HCT116 (cell line): ENCODE data around the gene KIAA0930. TPM values are rescaled to one million over a fixed set of nuclear protein-coding genes. Genes with fewer than 3 reads are reported as not detected.

ENCODE experiments used
- ATAC-seq: fragments of 200-7000 bp; cut with Tn5 transposase; 2 replicates; pipeline ENCODE4 v1.9.1; 2020; ENCODE audit warnings: mild to moderate bottlenecking, moderate library complexity
- BruUV-seq: library from RNA; stranded (reverse); fragments of 400-500 nt; replicated peaks from 2 replicates; lab custom pipeline; 2021; lab: Mats Ljungman, UMichigan
- CTCF ChIA-PET: fragments of 300-600 bp; sonication (Branson Sonifier 250); formaldehyde crosslinking; loops from one replicate; lab custom pipeline; 2021; ENCODE audit warnings: antibody characterized with exemption; lab: Charles Lee
- POLR2A ChIA-PET: fragments of 300-600, 350-600 bp; sonication (Branson Sonifier 250); formaldehyde crosslinking; loops from one replicate; lab custom pipeline; 2021; ENCODE audit warnings: antibody characterized with exemption; lab: Charles Lee
- RAD21 ChIA-PET, 2 experiments: fragments of 300-600 bp; sonication (Branson Sonifier 250); formaldehyde crosslinking; loops; one replicate each; lab custom pipeline; 2023; ENCODE audit warnings: low total read pairs in 2 of 2; ENCODE audit not compliant: uncharacterized antibody in 2 of 2, unreplicated experiment in 2 of 2, low non-redundant PET in 1 of 2; lab: Charles Lee
- DNase-seq: peaks from one replicate; pipeline ENCODE4 v3.0.0-alpha.2; 2010; ENCODE audit warnings: low read depth, low spot score
- H2AFZ ChIP-seq: fragments of 200-600 bp; shearing (Covaris generic), sonication (generic); 2 replicates; pipeline ENCODE4 v1.6.1; 2017; ENCODE audit warnings: low read depth, mixed run types, mixed read lengths, antibody characterized with exemption, low read length; ENCODE audit not compliant: poor library complexity, severe bottlenecking
- H3K27ac ChIP-seq: 2 replicates; pipeline ENCODE4 v1.5.1; 2012; ENCODE audit warnings: low read depth, low read length
- H3K27me3 ChIP-seq: fragments of 200-600 bp; sonication (generic); 2 replicates; pipeline ENCODE4 v1.6.1; 2016; ENCODE audit warnings: mixed run types, low read length, mixed read lengths; ENCODE audit not compliant: insufficient read depth
- H3K36me3 ChIP-seq, 2 experiments: fragments of 200-500 bp in 1 of 2; fragments of 200-600 bp in 1 of 2; sonication (Bioruptor generic) in 1 of 2; sonication (generic) in 1 of 2; 2 replicates each; pipeline versions ENCODE4 v1.5.1 to v1.6.1; 2014 to 2016; ENCODE audit warnings: low read length in 2 of 2, inconsistent platforms in 1 of 2, mixed read lengths in 1 of 2, mixed run types in 1 of 2; ENCODE audit not compliant: insufficient read depth in 2 of 2, control insufficient read depth in 1 of 2
- H3K4me1 ChIP-seq, 2 experiments: fragments of 200-600 bp in 1 of 2; sonication (generic) in 1 of 2; 2 replicates each; pipeline versions ENCODE4 v1.5.1 to v1.6.1; 2012 to 2017; ENCODE audit warnings: low read length in 2 of 2, inconsistent platforms in 1 of 2, mild to moderate bottlenecking in 1 of 2, mixed read lengths in 1 of 2, mixed run types in 1 of 2, moderate library complexity in 1 of 2; ENCODE audit not compliant: insufficient read depth in 2 of 2, control insufficient read depth in 1 of 2
- H3K4me2 ChIP-seq: fragments of 200-600 bp; sonication (generic); 2 replicates; pipeline ENCODE4 v1.6.1; 2017; ENCODE audit warnings: mixed run types, low read length, mixed read lengths
- H3K4me3 ChIP-seq, 2 experiments: fragments of 200-600 bp in 1 of 2; sonication (generic) in 1 of 2; replicated peaks in 1 of 2; 2 replicates each; pipeline ENCODE4 v1.5.1; 2011 to 2016; ENCODE audit warnings: low read length in 2 of 2, control low read depth in 1 of 2, low read depth in 1 of 2, mild to moderate bottlenecking in 1 of 2, mixed read lengths in 1 of 2, mixed run types in 1 of 2
- H3K79me2 ChIP-seq: fragments of 200-600 bp; sonication (generic); 2 replicates; pipeline ENCODE4 v1.6.1; 2017; ENCODE audit warnings: mild to moderate bottlenecking, mixed run types, low read length, moderate library complexity, mixed read lengths; ENCODE audit not compliant: insufficient read depth
- H3K9ac ChIP-seq: fragments of 200-600 bp; sonication (generic); 2 replicates; pipeline ENCODE4 v1.6.1; 2016; ENCODE audit warnings: low read length, mixed read lengths
- H3K9me2 ChIP-seq: fragments of 200-600 bp; sonication (generic), shearing (Covaris generic); 2 replicates; pipeline ENCODE4 v1.6.1; 2017; ENCODE audit warnings: mixed run types, mild to moderate bottlenecking, moderate library complexity; ENCODE audit not compliant: insufficient read depth
- H3K9me3 ChIP-seq, 2 experiments: fragments of 200-500 bp in 1 of 2; fragments of 200-600 bp in 1 of 2; sonication (Bioruptor generic) in 1 of 2; sonication (generic) in 1 of 2; 2 replicates each; pipeline ENCODE4 v1.6.1; 2014 to 2017; ENCODE audit warnings: low read length in 2 of 2, mixed read lengths in 2 of 2, inconsistent platforms in 1 of 2, low read depth in 1 of 2, mild to moderate bottlenecking in 1 of 2, mixed run types in 1 of 2, moderate library complexity in 1 of 2; ENCODE audit not compliant: control insufficient read depth in 1 of 2, insufficient read depth in 1 of 2
- H4K20me1 ChIP-seq: fragments of 200-600 bp; sonication (generic), shearing (Covaris generic); 2 replicates; pipeline ENCODE4 v1.6.1; 2017; ENCODE audit warnings: mixed run types, mild to moderate bottlenecking, moderate library complexity; ENCODE audit not compliant: insufficient read depth
- CBX3 ChIP-seq: IDR thresholded peaks from 2 replicates; pipeline ENCODE4 v1.6.1; 2012; ENCODE audit warnings: low read depth
- CEBPB ChIP-seq: IDR thresholded peaks from 2 replicates; pipeline ENCODE4 v1.6.1; 2012; ENCODE audit warnings: low read depth
- ELF1 ChIP-seq: IDR thresholded peaks from 2 replicates; pipeline ENCODE4 v1.6.1; 2012; ENCODE audit warnings: low read depth, borderline replicate concordance
- EZH2 ChIP-seq: fragments of 200-600 bp; sonication (generic); IDR thresholded peaks from 2 replicates; pipeline ENCODE4 v1.6.1; 2017; ENCODE audit warnings: antibody characterized with exemption, mixed run types
- FOSL1 ChIP-seq: IDR thresholded peaks from 2 replicates; pipeline ENCODE4 v1.6.1; 2012; ENCODE audit warnings: low read depth
- JUND ChIP-seq: IDR thresholded peaks from 2 replicates; pipeline ENCODE4 v1.6.1; 2012
- POLR2A ChIP-seq: IDR thresholded peaks from 2 replicates; pipeline ENCODE4 v1.7.0; 2011; ENCODE audit warnings: borderline replicate concordance; ENCODE audit not compliant: insufficient read depth, insufficient read length; ENCODE audit errors: extremely low read depth
- POLR2AphosphoS5 ChIP-seq: IDR thresholded peaks from 2 replicates; pipeline ENCODE4 v1.6.1; 2011; ENCODE audit warnings: mild to moderate bottlenecking, low read depth, low read length, moderate library complexity
- SIN3A ChIP-seq: IDR thresholded peaks from 2 replicates; pipeline ENCODE4 v1.6.1; 2012; ENCODE audit warnings: low read depth
- SP1 ChIP-seq: IDR thresholded peaks from 2 replicates; pipeline ENCODE4 v1.6.1; 2012; ENCODE audit warnings: low read depth
- SRF ChIP-seq: IDR thresholded peaks from 2 replicates; pipeline ENCODE4 v1.6.1; 2012; ENCODE audit warnings: low read depth
- intact Hi-C: fragments of 100-400 bp; cut with micrococcal nuclease; formaldehyde crosslinking; loops from 2 replicates; pipeline ENCODE4 v1.10.0; 2022
- total RNA-seq: library from RNA; stranded (reverse); gene quantifications from one replicate; pipeline ENCODE4 v1.2.1, GENCODE V29; 2021; ENCODE audit not compliant: unreplicated experiment
- TF ChIP-seq, protein P1 (sequence below): IDR thresholded peaks from 2 replicates; pipeline ENCODE4 v1.6.1; 2012; ENCODE audit warnings: low read depth
- TF ChIP-seq, protein P2 (sequence below): IDR thresholded peaks from 2 replicates; pipeline ENCODE4 v1.6.1; 2011; ENCODE audit warnings: mild to moderate bottlenecking, low read length, moderate library complexity; ENCODE audit not compliant: insufficient replicate concordance; ENCODE audit errors: extremely low read depth
- TF ChIP-seq, protein P3 (sequence below): IDR thresholded peaks from 2 replicates; pipeline ENCODE4 v1.6.1; 2012

KIAA0930 gene
- total RNA-seq, 1 experiment from 2014 or later: 60.9 TPM

DNA sequence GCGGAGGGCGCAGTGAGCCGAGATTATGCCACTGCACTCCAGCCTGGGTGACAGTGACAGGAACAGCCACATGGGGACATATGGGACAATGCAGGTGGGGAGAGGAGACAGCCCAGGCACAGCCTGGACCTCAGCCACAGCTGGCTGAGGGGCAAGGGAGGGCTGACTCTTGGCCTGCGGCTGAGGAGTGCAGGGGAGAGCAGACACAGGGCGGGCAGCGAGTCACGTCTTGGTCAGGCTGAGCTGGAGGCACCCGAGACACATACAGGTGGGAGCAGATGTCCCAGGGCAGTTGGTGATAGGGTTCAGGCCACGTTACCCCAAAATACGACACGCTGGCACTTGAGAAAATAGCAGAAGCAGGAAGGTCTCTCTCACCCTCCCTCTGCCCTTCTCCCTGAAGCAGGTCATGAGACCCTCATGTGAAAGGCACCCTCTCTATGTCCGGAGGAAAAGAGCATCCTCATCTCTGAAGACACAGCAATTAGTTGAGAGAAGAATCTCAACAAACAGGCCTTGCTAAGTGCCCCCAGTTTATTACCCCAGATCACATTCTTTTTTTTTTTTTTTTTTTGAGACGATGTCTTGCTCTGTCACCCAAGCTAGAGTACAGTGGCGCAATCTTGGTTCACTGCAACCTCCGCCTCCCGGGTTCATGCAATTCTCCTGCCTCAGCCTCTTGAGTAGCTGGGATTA, 10.5 kb downstream of the KIAA0930 start (continued):
- TF ChIP-seq, protein P1, sequence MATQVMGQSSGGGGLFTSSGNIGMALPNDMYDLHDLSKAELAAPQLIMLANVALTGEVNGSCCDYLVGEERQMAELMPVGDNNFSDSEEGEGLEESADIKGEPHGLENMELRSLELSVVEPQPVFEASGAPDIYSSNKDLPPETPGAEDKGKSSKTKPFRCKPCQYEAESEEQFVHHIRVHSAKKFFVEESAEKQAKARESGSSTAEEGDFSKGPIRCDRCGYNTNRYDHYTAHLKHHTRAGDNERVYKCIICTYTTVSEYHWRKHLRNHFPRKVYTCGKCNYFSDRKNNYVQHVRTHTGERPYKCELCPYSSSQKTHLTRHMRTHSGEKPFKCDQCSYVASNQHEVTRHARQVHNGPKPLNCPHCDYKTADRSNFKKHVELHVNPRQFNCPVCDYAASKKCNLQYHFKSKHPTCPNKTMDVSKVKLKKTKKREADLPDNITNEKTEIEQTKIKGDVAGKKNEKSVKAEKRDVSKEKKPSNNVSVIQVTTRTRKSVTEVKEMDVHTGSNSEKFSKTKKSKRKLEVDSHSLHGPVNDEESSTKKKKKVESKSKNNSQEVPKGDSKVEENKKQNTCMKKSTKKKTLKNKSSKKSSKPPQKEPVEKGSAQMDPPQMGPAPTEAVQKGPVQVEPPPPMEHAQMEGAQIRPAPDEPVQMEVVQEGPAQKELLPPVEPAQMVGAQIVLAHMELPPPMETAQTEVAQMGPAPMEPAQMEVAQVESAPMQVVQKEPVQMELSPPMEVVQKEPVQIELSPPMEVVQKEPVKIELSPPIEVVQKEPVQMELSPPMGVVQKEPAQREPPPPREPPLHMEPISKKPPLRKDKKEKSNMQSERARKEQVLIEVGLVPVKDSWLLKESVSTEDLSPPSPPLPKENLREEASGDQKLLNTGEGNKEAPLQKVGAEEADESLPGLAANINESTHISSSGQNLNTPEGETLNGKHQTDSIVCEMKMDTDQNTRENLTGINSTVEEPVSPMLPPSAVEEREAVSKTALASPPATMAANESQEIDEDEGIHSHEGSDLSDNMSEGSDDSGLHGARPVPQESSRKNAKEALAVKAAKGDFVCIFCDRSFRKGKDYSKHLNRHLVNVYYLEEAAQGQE: no peak
- TF ChIP-seq, protein P2, sequence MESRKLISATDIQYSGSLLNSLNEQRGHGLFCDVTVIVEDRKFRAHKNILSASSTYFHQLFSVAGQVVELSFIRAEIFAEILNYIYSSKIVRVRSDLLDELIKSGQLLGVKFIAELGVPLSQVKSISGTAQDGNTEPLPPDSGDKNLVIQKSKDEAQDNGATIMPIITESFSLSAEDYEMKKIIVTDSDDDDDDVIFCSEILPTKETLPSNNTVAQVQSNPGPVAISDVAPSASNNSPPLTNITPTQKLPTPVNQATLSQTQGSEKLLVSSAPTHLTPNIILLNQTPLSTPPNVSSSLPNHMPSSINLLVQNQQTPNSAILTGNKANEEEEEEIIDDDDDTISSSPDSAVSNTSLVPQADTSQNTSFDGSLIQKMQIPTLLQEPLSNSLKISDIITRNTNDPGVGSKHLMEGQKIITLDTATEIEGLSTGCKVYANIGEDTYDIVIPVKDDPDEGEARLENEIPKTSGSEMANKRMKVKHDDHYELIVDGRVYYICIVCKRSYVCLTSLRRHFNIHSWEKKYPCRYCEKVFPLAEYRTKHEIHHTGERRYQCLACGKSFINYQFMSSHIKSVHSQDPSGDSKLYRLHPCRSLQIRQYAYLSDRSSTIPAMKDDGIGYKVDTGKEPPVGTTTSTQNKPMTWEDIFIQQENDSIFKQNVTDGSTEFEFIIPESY: no peak
- no peak for TF ChIP-seq SRF
- no peak for TF ChIP-seq JUND
- no peak for TF ChIP-seq FOSL1
- TF ChIP-seq, protein P3, sequence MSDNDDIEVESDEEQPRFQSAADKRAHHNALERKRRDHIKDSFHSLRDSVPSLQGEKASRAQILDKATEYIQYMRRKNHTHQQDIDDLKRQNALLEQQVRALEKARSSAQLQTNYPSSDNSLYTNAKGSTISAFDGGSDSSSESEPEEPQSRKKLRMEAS: no peak
- TF ChIP-seq, all 23 proteins: peak for 0

DNA sequence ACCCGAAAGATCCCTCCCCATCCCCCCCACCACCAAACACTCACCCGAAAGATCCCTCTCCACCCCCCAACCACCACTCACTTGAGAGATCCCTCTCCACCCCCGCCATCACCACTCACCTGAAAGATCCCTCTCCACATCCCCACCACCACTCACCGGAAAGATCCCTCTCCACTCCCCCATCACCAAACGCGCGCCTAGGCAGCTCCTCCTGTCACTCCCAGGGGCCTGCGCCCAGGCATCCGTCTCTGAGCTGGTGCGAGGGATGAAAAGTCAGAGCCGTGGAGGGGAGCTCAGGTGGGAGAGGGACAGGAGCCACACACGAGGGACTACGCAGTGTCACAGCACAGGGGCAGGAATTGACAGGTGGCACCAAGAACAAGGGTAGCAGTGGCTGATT, 11.5 kb downstream of the KIAA0930 start:
- no peaks in the 10 kb centered on the region for H3K36me3 ChIP-seq
- ChIA-PET CTCF (no interaction called here), RAD21 (no interaction called here)
- H4K20me1 ChIP-seq: no peaks in the 10 kb centered on the region
- no peak overlapping the region for H3K4me2 ChIP-seq
- DNase-seq: no peak
- H2AFZ ChIP-seq: no peak overlapping the region
- TF ChIP-seq ELF1 (no peak), EZH2 (no peak), FOSL1 (no peak), SP1 (no peak), JUND (no peak), CBX3 (no peak), POLR2AphosphoS5 (no peak), SIN3A (no peak), POLR2A (no peak), CEBPB (no peak)
- TF ChIP-seq, protein P2: no peak
- TF ChIP-seq, protein P3: no peak
- TF ChIP-seq, all 23 proteins: peak for 0
- POLR2A ChIA-PET: no interaction called here
- intact Hi-C loops: no loop called here
- H3K4me3 ChIP-seq: no peak overlapping the region
- no peaks in the 10 kb centered on the region for H3K4me1 ChIP-seq
- ATAC-seq: no peak
- no peaks in the 10 kb centered on the region for H3K27me3 ChIP-seq
- 0 out of 2 replicates have a peak, but pooled peaks cover 8% of the 10 kb centered on the region for H3K79me2 ChIP-seq
- H3K27ac ChIP-seq: no peak overlapping the region
- no peaks in the 10 kb centered on the region for H3K9me3 ChIP-seq
- H3K9ac ChIP-seq: no peak overlapping the region
- BruUV-seq: no TSS peak
- no peaks in the 10 kb centered on the region for H3K9me2 ChIP-seq
